Measurements from ENCODE around the gene COL15A1.
A peak's percentile ranks its signal among the peaks of the same experiment; 100 is the strongest.

The COL15A1 gene

DNA sequence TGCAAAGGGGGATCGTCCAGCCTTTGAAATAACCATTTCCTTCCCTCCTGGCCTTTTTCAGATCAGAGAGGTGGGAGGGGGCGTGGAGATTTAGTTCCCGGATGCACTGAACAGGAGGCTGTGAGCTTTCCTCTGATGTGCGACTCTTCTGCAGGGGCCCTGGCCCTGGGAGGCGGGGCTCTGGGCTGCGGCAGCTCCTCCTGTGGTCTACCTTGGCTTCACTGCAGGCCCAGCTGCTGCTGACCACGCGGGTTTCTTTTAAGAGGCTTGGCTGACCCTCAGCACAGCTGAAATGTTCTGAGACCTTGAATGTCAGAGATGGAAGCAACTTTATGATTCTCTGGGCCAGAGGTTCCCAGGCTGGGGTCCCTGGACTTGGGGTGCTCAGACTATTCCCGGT lies 27.0 kb upstream of the COL15A1 start:
- DNase-seq (ENCODE audit: low read depth), result no peak
- no peak for TF ChIP-seq CTCF (IDR thresholded peaks at IDR 0.05; ENCODE audit: low read depth, low read length)
- TF ChIP-seq, protein P1, sequence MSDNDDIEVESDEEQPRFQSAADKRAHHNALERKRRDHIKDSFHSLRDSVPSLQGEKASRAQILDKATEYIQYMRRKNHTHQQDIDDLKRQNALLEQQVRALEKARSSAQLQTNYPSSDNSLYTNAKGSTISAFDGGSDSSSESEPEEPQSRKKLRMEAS (IDR thresholded peaks at IDR 0.05; ENCODE audit: low read depth, low read length), result no peak
- TF ChIP-seq MYC (IDR thresholded peaks at IDR 0.05; ENCODE audit: low read depth, low read length), result no peak
- no peak overlapping the region for H3K4me3 ChIP-seq (ENCODE audit: low read depth, low read length)

DNA sequence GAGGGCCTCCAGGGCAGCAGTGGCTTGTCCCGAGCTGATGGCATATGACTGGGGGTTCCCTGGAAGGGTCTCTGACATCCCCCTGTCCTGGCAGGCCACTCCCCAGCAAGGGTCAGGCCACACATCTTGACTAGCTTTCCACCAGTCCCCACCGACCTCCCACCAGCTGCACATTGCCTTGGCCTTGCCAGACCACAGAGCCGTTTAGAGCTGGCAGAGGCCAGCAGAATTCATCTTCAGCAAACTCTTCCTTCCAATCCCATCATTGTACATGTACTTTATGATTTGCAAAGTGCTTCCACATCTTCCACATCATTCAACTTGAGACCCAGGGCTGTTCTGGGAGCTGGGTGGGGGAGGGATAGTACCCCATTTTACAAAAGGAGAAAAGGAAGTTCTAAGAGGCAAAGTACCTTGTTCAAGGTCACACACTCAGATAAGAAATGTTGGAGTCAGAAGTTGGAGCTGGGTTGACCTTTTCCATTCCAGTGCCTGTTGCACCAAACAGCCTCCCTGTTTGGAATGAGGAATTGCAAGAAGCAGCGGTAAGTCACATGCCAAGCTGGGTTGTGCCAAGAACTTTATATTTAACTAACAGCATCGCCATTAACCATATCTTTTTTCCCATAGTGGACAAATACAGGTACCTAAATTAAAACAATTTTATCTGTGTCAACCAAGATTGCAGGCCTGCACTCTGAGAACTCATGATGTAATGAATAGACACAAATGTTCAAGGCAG lies 25.8 kb upstream of the COL15A1 start:
- no peak for TF ChIP-seq POLR2A (IDR thresholded peaks at IDR 0.05; ENCODE audit: extremely low read depth, insufficient read length)
- TF ChIP-seq, protein P1 (IDR thresholded peaks at IDR 0.05; ENCODE audit: low read depth, low read length), result no peak
- TF ChIP-seq CTCF (IDR thresholded peaks at IDR 0.05; ENCODE audit: low read depth, low read length), result no peak
- TF ChIP-seq MYC (IDR thresholded peaks at IDR 0.05; ENCODE audit: low read depth, low read length), result no peak
- no peak overlapping the region for H3K4me3 ChIP-seq (ENCODE audit: low read depth, low read length)
- DNase-seq (ENCODE audit: low read depth), result no peak

DNA sequence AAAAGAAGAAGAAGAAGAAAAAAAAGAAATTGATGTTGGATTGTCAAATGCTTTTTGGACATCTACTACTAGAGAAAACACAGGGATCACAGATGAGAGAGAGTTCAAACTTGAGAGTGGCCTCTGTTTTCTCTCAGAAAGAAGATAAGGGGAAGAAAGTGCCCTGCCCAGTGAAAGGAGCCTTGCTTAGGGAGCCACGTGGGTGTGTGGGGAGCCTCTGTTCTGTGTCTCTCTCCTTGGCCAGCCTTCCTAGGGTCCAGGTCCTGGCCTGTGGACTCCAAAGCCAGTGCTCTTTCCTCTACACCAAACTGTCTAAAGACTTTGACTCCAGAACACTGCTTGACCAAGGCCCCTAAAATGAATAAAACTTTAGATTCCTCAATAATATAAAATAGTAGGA lies 22.0 kb upstream of the COL15A1 start:
- TF ChIP-seq, protein P1 (IDR thresholded peaks at IDR 0.05; ENCODE audit: low read depth, low read length), result no peak
- TF ChIP-seq MYC (IDR thresholded peaks at IDR 0.05; ENCODE audit: low read depth, low read length) (no peak), POLR2A (IDR thresholded peaks at IDR 0.05; ENCODE audit: extremely low read depth, insufficient read length) (no peak), CTCF (IDR thresholded peaks at IDR 0.05; ENCODE audit: low read depth, low read length) (no peak)
- DNase-seq (ENCODE audit: low read depth), result no peak
- H3K4me3 ChIP-seq (ENCODE audit: low read depth, low read length), result no peak overlapping the region

DNA sequence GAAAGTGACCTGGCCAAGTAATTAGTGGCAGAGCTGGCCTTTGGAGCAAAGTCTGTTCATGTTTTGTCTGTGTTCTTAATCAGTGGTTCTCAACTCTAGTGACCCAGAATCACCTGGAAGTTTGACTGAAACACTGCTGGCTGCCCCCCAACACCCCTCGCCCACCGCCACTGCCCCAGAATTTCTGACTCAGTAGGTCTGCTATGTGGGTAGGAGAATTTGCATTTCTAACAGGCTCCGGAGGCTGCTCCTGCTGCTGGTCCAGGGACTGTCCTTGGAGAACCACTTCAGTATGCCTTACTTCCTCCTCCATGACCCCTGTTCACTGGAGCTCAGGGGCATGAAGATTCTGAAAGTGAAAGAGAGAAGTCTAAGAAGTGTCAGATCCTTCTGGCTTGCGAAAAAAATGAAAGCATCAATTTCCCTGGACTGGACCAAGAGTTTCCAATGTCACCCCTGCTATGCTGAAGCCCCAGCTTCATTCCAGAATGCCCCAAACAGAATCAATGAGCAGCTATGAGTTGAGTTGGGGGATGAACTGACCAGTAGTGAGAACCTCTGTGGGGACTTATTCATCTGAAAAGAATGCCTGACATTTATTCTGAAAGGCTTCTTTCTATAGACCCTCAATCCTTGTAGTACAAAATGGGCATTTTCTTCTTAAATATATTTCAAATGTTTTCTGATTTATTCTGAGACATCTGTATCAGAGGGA lies 20.8 kb upstream of the COL15A1 start:
- peak; percentile 11 for DNase-seq (ENCODE audit: low read depth)
- TF ChIP-seq MYC (IDR thresholded peaks at IDR 0.05; ENCODE audit: low read depth, low read length) (no peak), CTCF (IDR thresholded peaks at IDR 0.05; ENCODE audit: low read depth, low read length) (no peak)
- H3K4me3 ChIP-seq (ENCODE audit: low read depth, low read length), result no peak overlapping the region

- H3K4me3 ChIP-seq (ENCODE audit: low read depth, low read length), result no peak overlapping the region
- DNase-seq (ENCODE audit: low read depth), result no peak
- TF ChIP-seq, protein P1 (IDR thresholded peaks at IDR 0.05; ENCODE audit: low read depth, low read length), result no peak
- no peak for TF ChIP-seq POLR2A (IDR thresholded peaks at IDR 0.05; ENCODE audit: extremely low read depth, insufficient read length)
- TF ChIP-seq MYC (IDR thresholded peaks at IDR 0.05; ENCODE audit: low read depth, low read length), result no peak
- TF ChIP-seq CTCF (IDR thresholded peaks at IDR 0.05; ENCODE audit: low read depth, low read length), result no peak
These were observed 20.1 kb upstream of the COL15A1 start for GRCh38 chr9:98923451-98924123.
